Measurements from ENCODE around the gene LAP3. TPM values are rescaled to one million over a fixed set of nuclear protein-coding genes. Genes with fewer than 3 reads are reported as not detected.

Gene LAP3
- total RNA-seq, 4 donors from 2014 or later = 84.6 to 231 (median 148) TPM

DNA sequence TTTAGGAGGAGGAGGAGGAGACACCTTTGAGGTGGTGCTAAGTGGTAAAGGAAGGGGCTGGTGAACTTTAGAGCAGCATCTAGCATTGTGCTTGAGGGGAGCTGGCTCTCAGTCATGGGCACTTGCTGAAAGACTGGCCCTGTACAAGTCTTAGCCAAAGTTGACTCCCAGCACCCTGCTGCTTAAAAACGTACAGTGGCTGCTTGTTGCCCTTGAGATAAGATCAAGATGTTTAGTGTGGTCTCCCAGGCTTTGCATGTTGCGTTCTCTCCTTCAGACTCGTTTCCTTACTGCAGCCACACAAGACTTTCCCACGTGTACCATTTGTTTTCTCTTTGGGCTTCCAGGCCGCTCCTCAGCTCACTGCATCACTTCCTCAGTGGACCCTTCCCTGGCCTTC, 39.3 kb downstream of the LAP3 start:
- TF ChIP-seq CTCF (IDR thresholded peaks at IDR 0.05) = no peak
- DNase-seq (ENCODE audit: low spot score) = no peak
- no peak for ATAC-seq (ENCODE audit: low FRiP score)

- DNase-seq (ENCODE audit: low spot score) (no peak), ATAC-seq (ENCODE audit: low FRiP score) (no peak)
- TF ChIP-seq CTCF (IDR thresholded peaks at IDR 0.05) = no peak
Measured at GRCh38 chr4:17618926-17619325, 41.9 kb downstream of the LAP3 start.

DNA sequence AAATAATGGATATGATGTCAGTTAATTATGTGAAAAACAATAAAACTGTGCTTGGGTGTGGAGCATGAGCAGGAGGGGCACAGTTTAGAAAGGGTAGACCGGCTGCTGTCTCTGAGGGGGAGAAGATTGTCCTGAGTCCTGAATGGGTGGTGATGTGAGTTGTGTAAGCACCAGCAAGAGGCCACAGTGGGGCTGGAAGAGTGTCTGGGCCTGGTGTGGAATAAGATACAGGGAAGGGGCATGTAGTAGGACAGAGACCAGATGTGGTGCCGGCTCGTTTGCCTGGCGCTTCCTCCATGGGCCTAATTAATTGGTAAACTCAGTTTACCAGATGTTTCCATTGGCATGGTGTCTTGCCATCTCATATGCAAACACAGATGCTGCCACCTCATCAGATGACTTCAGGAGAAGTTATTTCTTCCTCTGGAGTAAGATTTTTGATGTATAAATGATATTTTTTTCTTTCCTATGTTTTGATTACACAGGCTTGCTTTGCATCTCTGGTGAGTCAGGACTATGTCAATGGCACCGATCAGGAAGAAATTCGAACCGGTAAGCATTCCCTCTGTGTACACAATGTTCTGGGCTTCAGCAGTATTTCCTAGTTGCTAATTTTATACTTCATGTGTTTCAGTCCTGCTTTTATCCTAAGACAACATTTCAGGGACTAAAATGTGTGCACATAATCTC, 42.6 kb downstream of the LAP3 start:
- no peak for TF ChIP-seq CTCF (IDR thresholded peaks at IDR 0.05)
- DNase-seq (ENCODE audit: low spot score) = no peak
- ATAC-seq (ENCODE audit: low FRiP score) = no peak

DNA sequence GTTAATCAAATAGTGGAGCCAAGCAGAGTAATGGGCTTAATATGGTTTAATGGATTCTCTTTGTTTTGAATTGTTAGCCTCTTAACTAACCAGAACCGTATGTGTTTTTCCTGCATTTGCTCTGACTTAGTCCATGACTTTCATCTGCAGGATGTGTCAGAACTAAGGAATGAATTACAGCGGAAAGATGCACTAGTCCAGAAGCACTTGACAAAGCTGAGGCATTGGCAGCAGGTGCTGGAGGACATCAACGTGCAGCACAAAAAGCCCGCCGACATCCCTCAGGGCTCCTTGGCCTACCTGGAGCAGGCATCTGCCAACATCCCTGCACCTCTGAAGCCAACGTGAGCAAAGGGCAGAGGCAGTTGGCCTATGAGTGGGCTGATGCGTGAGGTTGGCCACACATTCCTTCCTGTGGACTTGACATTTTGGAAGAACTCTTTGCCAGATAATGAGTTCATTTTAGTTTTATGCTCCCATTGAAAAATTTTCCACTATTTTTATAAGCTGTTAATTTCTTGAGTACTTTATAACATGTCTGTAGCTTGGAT, 46.5 kb downstream of the LAP3 start:
- DNase-seq (ENCODE audit: low spot score) = no peak

DNA sequence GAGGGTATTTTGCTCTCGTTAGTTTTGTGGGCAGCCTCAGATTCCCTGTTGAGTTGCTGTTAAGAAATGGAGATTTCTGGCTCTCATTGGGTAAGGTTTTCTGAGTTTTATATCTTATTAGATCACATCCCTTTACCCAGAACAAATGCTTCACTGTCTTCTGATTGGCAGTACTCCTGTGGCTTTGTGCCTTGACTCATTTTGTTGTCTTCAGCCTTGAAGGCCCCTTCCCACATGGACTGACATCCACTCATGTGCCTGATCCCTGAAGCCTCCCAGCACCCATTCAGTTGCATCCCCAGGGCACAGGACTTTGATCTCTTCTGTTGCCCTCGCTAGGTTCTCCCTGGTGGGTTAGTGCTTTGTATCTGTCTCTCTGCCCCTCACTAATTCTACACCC, 47.8 kb downstream of the LAP3 start:
- no peak for ATAC-seq (ENCODE audit: low FRiP score)
- no peak for DNase-seq (ENCODE audit: low spot score)
- TF ChIP-seq CTCF (IDR thresholded peaks at IDR 0.05) = no peak

More for the DNA sequence above, 46.5 kb downstream of the LAP3 start:
- TF ChIP-seq CTCF (IDR thresholded peaks at IDR 0.05) = no peak
- ATAC-seq (ENCODE audit: low FRiP score) = no peak

DNA sequence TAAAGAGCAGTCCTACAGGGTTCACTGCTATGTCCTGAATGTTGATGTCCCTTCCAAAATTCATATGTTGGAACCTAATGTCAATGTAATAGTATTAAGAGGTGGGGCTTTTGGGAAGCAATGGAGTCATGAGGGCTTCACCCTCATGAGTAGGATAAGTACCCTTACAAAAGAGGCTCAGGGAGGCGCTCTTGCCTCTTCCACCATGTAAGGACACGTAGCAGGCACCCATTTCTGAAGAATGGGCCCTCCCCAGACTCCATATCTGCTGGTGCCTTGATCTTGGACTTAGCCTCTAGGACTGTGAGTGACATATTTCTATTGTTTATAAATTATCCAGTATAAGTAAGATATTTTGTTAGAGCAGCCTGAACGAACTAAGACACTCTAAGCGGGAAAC, 53.2 kb downstream of the LAP3 start:
- no peak for TF ChIP-seq CTCF (IDR thresholded peaks at IDR 0.05)
- no peak for DNase-seq (ENCODE audit: low spot score)
- no peak for ATAC-seq (ENCODE audit: low FRiP score)

DNA sequence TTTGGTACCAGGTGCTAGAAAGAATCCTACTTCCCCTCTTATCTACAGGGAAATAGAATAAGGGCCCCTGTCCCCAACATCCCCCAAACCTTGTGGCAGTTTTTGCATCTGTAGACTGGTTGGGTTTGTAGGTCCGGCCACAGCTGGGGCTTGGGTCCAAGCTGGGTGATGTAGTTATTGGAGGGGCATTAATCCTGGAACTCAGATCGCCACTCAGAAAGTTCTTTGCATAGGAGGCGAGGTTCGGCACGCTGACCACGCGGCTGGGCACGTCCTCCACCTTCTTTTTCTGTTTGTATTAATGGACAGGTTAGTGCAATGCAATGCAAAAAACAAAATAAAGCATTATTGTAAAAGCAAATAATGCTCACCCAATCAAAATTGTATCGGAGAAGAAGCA, 56.6 kb downstream of the LAP3 start:
- DNase-seq (ENCODE audit: low spot score) = no peak
- no peak for ATAC-seq (ENCODE audit: low FRiP score)
- no peak for TF ChIP-seq CTCF (IDR thresholded peaks at IDR 0.05)
